Ovary (tissue), 9 donors: ENCODE measurements around the gene FCN1. TPM values are rescaled to one million over a fixed set of nuclear protein-coding genes. Genes with fewer than 3 reads are reported as not detected.

Source experiments
- DNase-seq, 5 donors: peaks; one replicate each; pipeline ENCODE4 v3.0.0-alpha.2; 2019 to 2020
- H3K27ac ChIP-seq, 2 donors: fragments of 200-600 bp; one replicate each; pipeline versions ENCODE4 v1.5.1 to v1.8.0; 2019 to 2022
- H3K27me3 ChIP-seq: fragments of 200-600 bp; one replicate; pipeline ENCODE4 v1.8.0; 2022
- H3K36me3 ChIP-seq: fragments of 200-600 bp; sonication (generic); one replicate; pipeline ENCODE4 v1.5.1; 2019
- H3K4me1 ChIP-seq: one replicate; pipeline ENCODE4 v1.8.1; 2013; ENCODE audit warnings: mild to moderate bottlenecking, moderate library complexity; ENCODE audit not compliant: insufficient read depth
- H3K4me3 ChIP-seq: fragments of 200-600 bp; sonication (generic); one replicate; pipeline ENCODE4 v1.5.1; 2017
- H3K9me3 ChIP-seq, 2 donors: fragments of 200-600 bp in 1 of 2; sonication (generic) in 1 of 2; one replicate each; pipeline versions ENCODE4 v1.5.1 to v1.8.1; 2013 to 2019; ENCODE audit warnings: mild to moderate bottlenecking in 1 of 2, moderate library complexity in 1 of 2
- CTCF ChIP-seq, 3 donors: fragments of 450-650 bp in 2 of 3; fragments of 200-600 bp in 1 of 3; IDR thresholded peaks; one replicate each; pipeline versions ENCODE4 v1.5.1 to v1.8.0; 2016 to 2022; ENCODE audit warnings: antibody characterized with exemption in 3 of 3, mild to moderate bottlenecking in 1 of 3
- EP300 ChIP-seq: sonication (generic); formaldehyde crosslinking; IDR thresholded peaks from one replicate; pipeline ENCODE4 v1.6.1; 2017; ENCODE audit warnings: antibody characterized with exemption
- POLR2A ChIP-seq: fragments of 450-650 bp; IDR thresholded peaks from one replicate; pipeline ENCODE4 v1.6.1; 2017; ENCODE audit warnings: antibody characterized with exemption, mild to moderate bottlenecking, moderate library complexity
- WGBS, 3 donors: extraction: QIAGEN DNeasy Blood & Tissue Kit in 1 of 3; methylation state at CpG; one replicate each; pipeline versions ENCODE4 v1.1.5 to v1.1.7; 2013 to 2017; 5-methylcytosine and 5-hydroxymethylcytosine counted together
- intact Hi-C, 4 donors: fragments of 100-400 bp; cut with DNase I; formaldehyde crosslinking; loops; one replicate each; pipeline versions ENCODE4 v1.11.0 to v1.15.1; 2022 to 2023
- polyA plus RNA-seq, 2 donors: library from polyadenylated mRNA; stranded (reverse); fragments of 200-250 nt in 1 of 2; fragments of 350-450 nt in 1 of 2; fragmentation: Illumina TruSeq in 1 of 2; extraction: RNeasy Lipid Tissue Mini Kit (QIAGEN cat#74804) in 1 of 2; gene quantifications; one replicate each; pipeline ENCODE4 v1.2.3, GENCODE V29; 2013 to 2014
- total RNA-seq, 7 donors: library from RNA; depleted of rRNA in 2 of 7; stranded (reverse); fragments of >200 nt in 2 of 7; fragmentation: NEBNext Ultra II Directional in 3 of 7; extraction: Animal tissue kit (Norgen Biotek cat#: 25700) in 3 of 7; gene quantifications; one replicate each; pipeline versions ENCODE4 v1.1.0 to v1.2.4, GENCODE V29; 2016 to 2023
- donor health status: DM: no; HTN: no; CAD: no; lungs with moderate emphysema.
- donor health status: DM: no; HTN: no; CAD: no.
- donor health status: Bipolar disorder and iron deficiency.
- donor health status: DM: yes; HTN: yes; CAD: no.
- donor health status: DM: no; HTN: no; CAD: no.
- donor health status: DM: yes; HTN: yes; CAD: no.

Gene FCN1
- total and polyA plus RNA-seq, 9 donors = 0.43 to 5.0 (median 1.9) TPM; not detected in 2

DNA sequence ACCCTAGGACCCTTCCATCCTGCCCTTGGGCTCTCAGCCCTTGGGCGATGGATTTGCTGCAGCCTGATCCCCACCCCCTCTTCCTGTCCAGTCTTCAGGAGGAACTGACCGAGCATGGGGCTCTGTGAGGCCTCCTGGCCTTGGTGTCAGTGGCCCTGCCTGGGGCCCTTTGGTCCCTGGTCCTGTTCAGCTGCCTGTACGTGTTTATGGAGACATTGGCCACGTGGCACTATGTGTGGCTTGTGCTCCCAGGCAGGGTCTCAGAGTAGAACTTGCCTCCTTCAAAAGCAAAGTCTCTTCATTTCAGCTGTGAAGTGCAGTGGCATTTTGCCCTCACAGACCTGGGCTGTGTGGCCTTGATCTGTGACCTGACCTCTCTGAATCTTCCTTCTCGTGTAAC is 26.0 kb downstream of the FCN1 start:
- DNase-seq = peak in 1 of 5 donors; percentile 9
- Histone ChIP-seq H3K27me3 (no peaks in the 10 kb centered on the region), H3K4me3 (no peak overlapping the region), H3K27ac (no peak overlapping the region), H3K36me3 (no peaks in the 10 kb centered on the region), H3K9me3 (no peaks in the 10 kb centered on the region), H3K4me1 (peaks cover 14% of the 10 kb centered on the region)
- TF ChIP-seq POLR2A = no peak
- TF ChIP-seq CTCF (IDR thresholded peaks at IDR 0.05) = no peak
- no peak for TF ChIP-seq EP300
- WGBS, 3 donors = 84 to 92% (median 87%) methylated on average over 5 of the region's 5 CpGs
- intact Hi-C loops = no loop called here

DNA sequence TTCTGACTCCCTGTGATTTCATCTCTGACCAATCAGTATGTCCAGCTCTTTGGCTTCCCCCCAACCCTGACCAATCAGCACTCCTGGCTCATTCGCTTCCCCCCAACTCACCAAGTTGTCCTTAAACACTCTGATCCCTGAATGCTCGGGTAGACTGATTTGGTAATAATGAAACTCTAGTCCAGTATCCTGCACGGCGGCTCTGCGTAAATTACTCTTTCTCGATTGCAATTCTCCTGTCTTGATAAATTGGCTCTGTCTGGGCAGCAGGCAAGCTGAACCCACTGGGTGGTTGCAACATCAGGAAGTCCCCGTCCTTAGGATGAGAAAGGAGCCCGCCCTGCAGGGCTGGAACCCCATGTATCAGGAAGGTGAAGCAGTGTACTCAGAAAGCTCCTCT is 26.7 kb downstream of the FCN1 start:
- no peaks in the 10 kb centered on the region for H3K36me3 ChIP-seq
- no peak overlapping the region for H3K27ac ChIP-seq
- intact Hi-C loops = no loop called here
- TF ChIP-seq POLR2A = no peak
- TF ChIP-seq EP300 = no peak
- peak in 1 of 5 donors; percentile 8 for DNase-seq
- no peak overlapping the region for H3K4me3 ChIP-seq
- peaks cover 13% of the 10 kb centered on the region for H3K4me1 ChIP-seq
- no peaks in the 10 kb centered on the region for H3K9me3 ChIP-seq
- 91 to 97% (median 96%) methylated on average over 8 of the region's 8 CpGs for WGBS, 3 donors
- no peaks in the 10 kb centered on the region for H3K27me3 ChIP-seq

GRCh38 chr9:134890155-134890495 is 27.6 kb downstream of the FCN1 start:
- peaks cover 7% of the 10 kb centered on the region for H3K4me1 ChIP-seq
- H3K27me3 ChIP-seq = no peaks in the 10 kb centered on the region
- DNase-seq = no peak
- no peak overlapping the region for H3K4me3 ChIP-seq
- no peak for TF ChIP-seq CTCF (IDR thresholded peaks at IDR 0.05)
- no peak for TF ChIP-seq POLR2A
- no peak for TF ChIP-seq EP300
- intact Hi-C loops = no loop called here
- WGBS, 3 donors = 76 to 79% (median 77%) methylated on average over 5 of the region's 5 CpGs
- no peaks in the 10 kb centered on the region for H3K9me3 ChIP-seq
- H3K36me3 ChIP-seq = no peaks in the 10 kb centered on the region
- no peak overlapping the region for H3K27ac ChIP-seq

DNA sequence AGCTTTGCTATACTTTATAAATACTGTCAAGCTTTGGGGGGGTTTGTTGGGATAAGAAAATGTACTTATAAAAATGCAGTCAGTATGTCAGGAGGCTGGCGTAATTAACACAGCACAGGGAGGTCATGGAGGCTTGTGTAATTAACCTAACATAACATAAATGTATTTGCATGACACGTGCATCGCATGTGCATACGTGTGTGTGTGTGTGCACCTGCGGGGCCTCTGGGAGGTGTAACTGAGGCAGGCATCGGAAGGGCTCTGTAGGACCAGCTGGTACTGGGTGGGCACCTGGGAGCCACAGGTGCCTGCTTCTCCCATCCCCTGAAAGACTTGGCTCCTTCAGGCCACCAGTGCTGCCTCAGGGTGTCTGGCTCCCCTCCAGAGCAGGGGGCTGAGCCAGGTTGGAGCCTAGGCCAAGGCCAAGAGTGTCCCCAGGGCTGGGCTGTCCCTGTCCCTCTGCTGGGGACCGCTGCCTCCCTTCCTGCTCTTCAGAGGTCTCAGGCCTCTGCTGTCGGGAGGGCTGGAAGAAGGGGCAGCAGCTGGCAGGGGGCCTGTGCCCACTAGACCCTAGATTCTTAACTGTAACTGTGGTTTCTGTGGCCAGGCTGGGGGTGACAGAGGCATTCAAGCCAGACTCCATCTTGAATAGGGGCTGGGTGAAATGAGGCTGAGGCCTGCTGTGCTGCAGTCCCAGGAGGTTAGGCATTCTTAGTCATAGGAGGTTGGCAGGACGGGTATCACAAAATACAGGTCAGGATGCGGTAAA is 28.1 kb downstream of the FCN1 start:
- no peak overlapping the region for H3K27ac ChIP-seq
- no peak overlapping the region for H3K4me3 ChIP-seq
- H3K36me3 ChIP-seq = no peaks in the 10 kb centered on the region
- peak in 1 of 5 donors; percentile 14 for DNase-seq
- TF ChIP-seq CTCF (IDR thresholded peaks at IDR 0.05) (no peak), EP300 (no peak), POLR2A (no peak)
- 93 to 96% (median 94%) methylated on average over 10 of the region's 10 CpGs for WGBS, 3 donors
- intact Hi-C loops = no loop called here
- H3K27me3 ChIP-seq = no peaks in the 10 kb centered on the region
- H3K9me3 ChIP-seq = no peaks in the 10 kb centered on the region
- H3K4me1 ChIP-seq = peaks cover 4% of the 10 kb centered on the region

GRCh38 chr9:134888603-134889190 is 29.0 kb downstream of the FCN1 start:
- no peak for TF ChIP-seq EP300
- no peak for TF ChIP-seq CTCF (IDR thresholded peaks at IDR 0.05)
- no peak for TF ChIP-seq POLR2A
- DNase-seq = no peak
- Histone ChIP-seq H3K36me3 (no peaks in the 10 kb centered on the region), H3K4me3 (no peak overlapping the region), H3K4me1 (no peaks in the 10 kb centered on the region), H3K27me3 (no peaks in the 10 kb centered on the region), H3K27ac (no peak overlapping the region), H3K9me3 (no peaks in the 10 kb centered on the region)
- 93 to 94% (median 93%) methylated on average over 14 of the region's 14 CpGs for WGBS, 3 donors
- intact Hi-C loops = no loop called here
